ENCODE results near the gene FBXL7.

Gene FBXL7

DNA sequence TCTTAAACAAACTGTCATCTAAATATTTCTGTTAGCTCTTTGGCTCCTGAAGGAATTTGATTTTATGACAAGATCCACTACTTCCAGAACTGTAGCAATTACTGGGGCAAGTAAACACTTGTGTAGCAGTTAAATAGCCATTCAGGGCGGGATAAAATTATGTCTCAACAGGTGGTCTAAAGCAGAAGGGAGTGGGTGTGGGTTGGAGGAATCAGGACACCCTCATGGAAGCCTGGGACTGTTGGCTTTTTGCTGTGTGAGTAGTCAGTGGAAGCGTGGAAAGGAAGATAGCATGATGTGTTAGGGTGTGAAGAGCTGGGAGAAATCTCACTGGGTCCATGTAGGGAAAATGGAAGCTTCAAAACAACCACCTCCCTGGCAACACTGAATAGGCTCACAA is 127.1 kb downstream of the FBXL7 start:
- no peak overlapping the region for H3K4me3 ChIP-seq (ENCODE audit: low read depth, low read length)
- no peaks in the 10 kb centered on the region for H3K9me3 ChIP-seq (ENCODE audit: control insufficient read depth, insufficient read depth, low read length)
- no peaks in the 10 kb centered on the region for H3K27me3 ChIP-seq (ENCODE audit: control insufficient read depth, insufficient read depth, low read length)
- H3K9ac ChIP-seq (ENCODE audit: low read depth, low read length) = no peak overlapping the region
- no peaks in the 10 kb centered on the region for H3K4me1 ChIP-seq (ENCODE audit: control insufficient read depth, insufficient read depth, low read length)
- no peaks in the 10 kb centered on the region for H3K36me3 ChIP-seq (ENCODE audit: control insufficient read depth, insufficient read depth, low read length)

DNA sequence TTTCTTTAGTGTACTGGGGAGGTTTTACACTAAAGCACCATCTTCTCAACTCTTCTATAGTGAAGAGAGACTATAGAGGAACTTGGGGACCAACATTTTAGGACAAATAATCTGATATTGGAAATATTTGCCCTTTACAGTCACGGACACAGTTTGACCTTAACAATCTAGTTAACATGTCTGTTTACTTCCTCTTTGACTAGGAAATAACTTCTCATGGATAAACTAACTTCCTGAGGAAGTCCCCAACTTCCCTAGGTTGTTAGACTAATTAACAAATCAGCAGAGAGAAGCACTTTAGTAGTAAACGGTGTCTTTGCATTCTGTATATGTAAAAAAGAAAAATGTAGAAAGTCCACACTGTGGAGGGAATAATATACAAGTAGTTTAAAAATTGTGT is 127.7 kb downstream of the FBXL7 start:
- no peaks in the 10 kb centered on the region for H3K4me1 ChIP-seq (ENCODE audit: control insufficient read depth, insufficient read depth, low read length)
- H3K9ac ChIP-seq (ENCODE audit: low read depth, low read length) = no peak overlapping the region
- H3K36me3 ChIP-seq (ENCODE audit: control insufficient read depth, insufficient read depth, low read length) = no peaks in the 10 kb centered on the region
- no peaks in the 10 kb centered on the region for H3K27me3 ChIP-seq (ENCODE audit: control insufficient read depth, insufficient read depth, low read length)
- no peaks in the 10 kb centered on the region for H3K9me3 ChIP-seq (ENCODE audit: control insufficient read depth, insufficient read depth, low read length)
- no peak overlapping the region for H3K4me3 ChIP-seq (ENCODE audit: low read depth, low read length)

DNA sequence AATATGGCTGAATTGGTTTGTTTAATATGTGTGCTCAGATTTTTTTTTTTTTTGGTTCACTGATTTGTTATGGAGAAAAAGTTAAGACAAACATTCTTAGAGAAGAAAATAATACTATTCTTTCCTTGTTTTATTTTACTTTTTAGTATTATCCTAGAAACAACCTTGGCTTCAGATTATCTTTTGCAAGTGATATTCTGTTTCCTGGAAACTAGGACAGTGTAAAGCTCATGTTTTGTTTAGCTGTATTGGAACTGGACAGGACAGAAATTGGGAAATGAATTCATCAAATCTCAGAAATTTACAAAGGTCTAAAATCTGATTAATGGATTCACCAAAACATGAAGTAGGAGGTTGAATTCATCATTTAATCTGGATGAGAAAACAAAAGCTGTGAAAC is 130.5 kb downstream of the FBXL7 start:
- Histone ChIP-seq H3K27me3 (ENCODE audit: control insufficient read depth, insufficient read depth, low read length) (no peaks in the 10 kb centered on the region), H3K4me1 (ENCODE audit: control insufficient read depth, insufficient read depth, low read length) (no peaks in the 10 kb centered on the region), H3K4me3 (ENCODE audit: low read depth, low read length) (no peak overlapping the region), H3K36me3 (ENCODE audit: control insufficient read depth, insufficient read depth, low read length) (no peaks in the 10 kb centered on the region), H3K9ac (ENCODE audit: low read depth, low read length) (no peak overlapping the region), H3K9me3 (ENCODE audit: control insufficient read depth, insufficient read depth, low read length) (no peaks in the 10 kb centered on the region)

DNA sequence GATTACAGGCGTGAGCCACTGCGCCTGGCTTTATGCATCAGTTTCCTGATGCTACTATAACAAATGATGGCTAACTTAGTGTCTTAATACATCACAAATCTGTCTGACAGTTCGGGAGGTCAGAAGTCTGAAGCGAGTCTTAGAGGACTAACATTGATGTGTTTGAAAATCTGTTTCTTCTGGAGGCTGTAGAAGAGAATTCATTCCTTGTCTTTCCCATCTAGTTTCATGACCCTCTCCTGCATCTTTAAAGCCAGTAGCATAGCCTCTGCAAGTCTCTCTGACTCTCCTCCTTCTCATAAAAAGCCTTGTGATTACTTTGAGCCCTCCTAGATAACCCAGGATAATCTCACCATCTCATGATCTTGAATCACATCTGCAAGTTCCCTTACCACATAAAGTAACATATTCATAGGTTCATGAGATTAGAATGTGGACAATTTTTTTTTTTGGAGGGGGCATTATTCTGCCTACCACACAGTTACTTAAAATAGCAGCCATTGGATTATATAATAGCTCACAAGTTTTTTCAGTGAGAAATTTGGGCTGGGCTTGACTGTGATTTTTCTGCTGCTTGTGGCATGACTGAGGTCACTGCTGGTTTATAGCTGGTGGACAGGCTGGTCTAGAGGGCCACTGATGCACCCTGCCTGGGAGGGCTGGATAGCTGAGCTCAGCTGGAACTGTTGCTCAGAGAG is 134.8 kb downstream of the FBXL7 start:
- no peak overlapping the region for H3K9ac ChIP-seq (ENCODE audit: low read depth, low read length)
- no peaks in the 10 kb centered on the region for H3K27me3 ChIP-seq (ENCODE audit: control insufficient read depth, insufficient read depth, low read length)
- no peaks in the 10 kb centered on the region for H3K36me3 ChIP-seq (ENCODE audit: control insufficient read depth, insufficient read depth, low read length)
- H3K4me3 ChIP-seq (ENCODE audit: low read depth, low read length) = no peak overlapping the region
- no peaks in the 10 kb centered on the region for H3K4me1 ChIP-seq (ENCODE audit: control insufficient read depth, insufficient read depth, low read length)
- H3K9me3 ChIP-seq (ENCODE audit: control insufficient read depth, insufficient read depth, low read length) = no peaks in the 10 kb centered on the region

DNA sequence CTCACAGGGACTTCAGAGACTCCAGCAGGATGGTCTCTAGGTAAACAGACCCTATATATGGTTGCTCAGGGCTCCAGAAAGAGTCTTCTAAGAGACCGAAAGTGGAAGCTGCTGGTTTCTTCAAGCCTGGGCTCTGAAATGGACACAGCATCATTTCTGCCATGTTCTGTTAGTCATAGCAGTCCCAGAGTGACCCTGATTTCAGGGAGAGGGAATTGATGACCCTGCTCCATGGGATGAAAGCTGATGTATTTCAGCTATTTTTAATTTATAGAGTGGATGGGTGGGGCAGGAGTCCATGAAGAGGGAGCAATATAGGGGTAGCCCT is 135.3 kb downstream of the FBXL7 start:
- H3K9me3 ChIP-seq (ENCODE audit: control insufficient read depth, insufficient read depth, low read length) = no peaks in the 10 kb centered on the region
- no peaks in the 10 kb centered on the region for H3K27me3 ChIP-seq (ENCODE audit: control insufficient read depth, insufficient read depth, low read length)
- no peaks in the 10 kb centered on the region for H3K4me1 ChIP-seq (ENCODE audit: control insufficient read depth, insufficient read depth, low read length)
- no peak overlapping the region for H3K9ac ChIP-seq (ENCODE audit: low read depth, low read length)
- no peak overlapping the region for H3K4me3 ChIP-seq (ENCODE audit: low read depth, low read length)
- H3K36me3 ChIP-seq (ENCODE audit: control insufficient read depth, insufficient read depth, low read length) = no peaks in the 10 kb centered on the region

DNA sequence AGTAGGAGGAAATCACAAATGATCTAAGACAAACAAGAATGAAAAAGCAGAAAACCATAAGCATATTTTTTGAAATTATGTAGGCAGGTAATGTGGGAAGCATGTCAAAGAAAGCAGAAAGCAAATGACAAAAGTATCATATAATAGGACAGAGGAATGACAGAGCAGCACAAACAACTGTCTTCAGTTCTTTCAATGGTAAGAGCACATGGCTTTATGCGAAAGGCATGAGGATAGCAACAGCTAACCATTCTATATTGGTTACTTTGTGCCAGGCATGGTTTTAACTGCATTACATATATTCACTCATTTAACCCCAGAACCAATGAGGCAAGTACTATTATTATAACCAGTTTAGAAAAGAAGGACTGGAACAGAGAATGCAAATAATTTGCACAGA is 137.4 kb downstream of the FBXL7 start:
- H3K9ac ChIP-seq (ENCODE audit: low read depth, low read length) = no peak overlapping the region
- H3K4me1 ChIP-seq (ENCODE audit: control insufficient read depth, insufficient read depth, low read length) = no peaks in the 10 kb centered on the region
- no peaks in the 10 kb centered on the region for H3K9me3 ChIP-seq (ENCODE audit: control insufficient read depth, insufficient read depth, low read length)
- no peaks in the 10 kb centered on the region for H3K36me3 ChIP-seq (ENCODE audit: control insufficient read depth, insufficient read depth, low read length)
- no peaks in the 10 kb centered on the region for H3K27me3 ChIP-seq (ENCODE audit: control insufficient read depth, insufficient read depth, low read length)
- no peak overlapping the region for H3K4me3 ChIP-seq (ENCODE audit: low read depth, low read length)

DNA sequence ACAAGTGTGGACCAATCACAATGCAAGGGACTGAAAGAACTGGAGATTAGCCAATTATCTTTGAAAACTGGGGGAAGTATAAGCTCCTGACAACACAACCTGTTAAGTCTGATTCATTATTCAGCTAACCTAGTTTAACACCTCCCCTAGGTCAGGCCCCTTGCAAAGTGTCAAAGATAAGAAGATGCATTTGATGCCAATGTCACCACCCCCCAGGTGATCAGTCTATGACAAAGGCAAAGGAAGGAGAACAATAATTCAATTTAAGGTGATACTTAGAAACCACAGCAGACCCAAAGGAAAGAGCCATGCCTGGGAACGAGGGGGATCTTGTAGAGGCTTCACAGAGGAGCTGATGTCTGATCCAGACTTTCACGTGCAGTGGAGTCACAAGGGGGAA is 137.9 kb downstream of the FBXL7 start:
- Histone ChIP-seq H3K4me1 (ENCODE audit: control insufficient read depth, insufficient read depth, low read length) (no peaks in the 10 kb centered on the region), H3K9ac (ENCODE audit: low read depth, low read length) (no peak overlapping the region), H3K9me3 (ENCODE audit: control insufficient read depth, insufficient read depth, low read length) (no peaks in the 10 kb centered on the region), H3K27me3 (ENCODE audit: control insufficient read depth, insufficient read depth, low read length) (no peaks in the 10 kb centered on the region), H3K36me3 (ENCODE audit: control insufficient read depth, insufficient read depth, low read length) (no peaks in the 10 kb centered on the region), H3K4me3 (ENCODE audit: low read depth, low read length) (no peak overlapping the region)

DNA sequence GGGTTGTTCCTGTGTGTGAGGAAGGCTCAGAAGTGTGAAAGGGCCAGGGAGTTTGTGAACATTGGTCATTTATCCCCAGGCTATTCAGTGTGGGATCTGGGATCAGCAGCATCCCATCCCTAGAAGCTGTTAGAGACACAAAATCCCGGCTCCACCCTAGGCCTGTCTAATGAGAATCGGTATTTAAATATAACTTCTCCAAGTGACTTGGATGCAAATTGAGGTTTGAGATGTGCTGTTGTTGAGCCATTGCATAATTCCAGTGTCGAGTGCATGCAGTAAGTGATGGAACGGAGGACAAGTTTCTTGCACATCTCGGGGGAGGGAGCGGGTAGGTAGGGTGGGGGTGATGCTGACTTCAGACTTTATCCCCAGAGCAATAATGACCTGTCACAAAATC is 138.3 kb downstream of the FBXL7 start:
- no peaks in the 10 kb centered on the region for H3K9me3 ChIP-seq (ENCODE audit: control insufficient read depth, insufficient read depth, low read length)
- no peaks in the 10 kb centered on the region for H3K4me1 ChIP-seq (ENCODE audit: control insufficient read depth, insufficient read depth, low read length)
- no peaks in the 10 kb centered on the region for H3K36me3 ChIP-seq (ENCODE audit: control insufficient read depth, insufficient read depth, low read length)
- H3K27me3 ChIP-seq (ENCODE audit: control insufficient read depth, insufficient read depth, low read length) = no peaks in the 10 kb centered on the region
- H3K9ac ChIP-seq (ENCODE audit: low read depth, low read length) = no peak overlapping the region
- no peak overlapping the region for H3K4me3 ChIP-seq (ENCODE audit: low read depth, low read length)

DNA sequence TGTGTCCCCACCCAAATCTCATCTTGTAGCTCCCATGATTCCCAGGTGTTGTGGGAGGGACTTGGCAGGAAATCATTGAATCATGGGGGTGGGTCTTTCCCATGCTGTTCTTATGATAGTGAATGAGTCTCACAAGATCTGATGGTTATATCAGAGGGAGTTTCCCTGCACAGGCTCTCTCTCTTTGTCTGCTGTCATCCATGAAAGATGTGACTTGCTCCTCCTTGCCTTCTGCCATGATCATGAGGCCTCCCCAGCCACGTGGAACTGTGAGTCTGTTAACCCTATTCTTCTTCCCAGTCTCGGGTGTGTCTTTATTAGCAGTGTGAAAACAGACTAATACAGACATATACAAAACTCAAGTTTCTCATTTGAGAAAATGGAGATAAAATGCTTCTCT is 139.3 kb downstream of the FBXL7 start:
- H3K4me3 ChIP-seq (ENCODE audit: low read depth, low read length) = no peak overlapping the region
- H3K36me3 ChIP-seq (ENCODE audit: control insufficient read depth, insufficient read depth, low read length) = no peaks in the 10 kb centered on the region
- H3K9me3 ChIP-seq (ENCODE audit: control insufficient read depth, insufficient read depth, low read length) = no peaks in the 10 kb centered on the region
- peaks cover 6% of the 10 kb centered on the region for H3K4me1 ChIP-seq (ENCODE audit: control insufficient read depth, insufficient read depth, low read length)
- H3K27me3 ChIP-seq (ENCODE audit: control insufficient read depth, insufficient read depth, low read length) = no peaks in the 10 kb centered on the region
- no peak overlapping the region for H3K9ac ChIP-seq (ENCODE audit: low read depth, low read length)

DNA sequence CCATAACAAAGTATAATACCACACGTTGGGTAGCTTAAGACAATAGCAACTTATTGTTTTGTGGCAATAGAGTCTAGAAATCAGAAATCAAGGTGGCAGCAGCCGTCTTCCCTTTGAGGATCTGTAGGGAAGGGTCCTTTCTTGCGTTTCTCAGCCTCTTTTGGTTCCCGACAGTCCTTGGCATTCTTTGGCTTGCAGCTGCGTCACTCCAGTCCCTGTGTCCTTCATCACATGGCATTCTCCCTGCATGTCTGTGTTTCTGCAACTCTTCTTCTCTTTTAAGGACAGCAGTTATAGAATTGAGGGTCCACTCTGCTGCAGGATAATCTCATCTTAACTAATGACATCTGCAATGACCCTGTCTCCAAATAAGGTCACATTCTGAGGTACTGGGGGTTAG is 140.1 kb downstream of the FBXL7 start:
- H3K4me3 ChIP-seq (ENCODE audit: low read depth, low read length) = no peak overlapping the region
- H3K4me1 ChIP-seq (ENCODE audit: control insufficient read depth, insufficient read depth, low read length) = peaks cover 14% of the 10 kb centered on the region

DNA sequence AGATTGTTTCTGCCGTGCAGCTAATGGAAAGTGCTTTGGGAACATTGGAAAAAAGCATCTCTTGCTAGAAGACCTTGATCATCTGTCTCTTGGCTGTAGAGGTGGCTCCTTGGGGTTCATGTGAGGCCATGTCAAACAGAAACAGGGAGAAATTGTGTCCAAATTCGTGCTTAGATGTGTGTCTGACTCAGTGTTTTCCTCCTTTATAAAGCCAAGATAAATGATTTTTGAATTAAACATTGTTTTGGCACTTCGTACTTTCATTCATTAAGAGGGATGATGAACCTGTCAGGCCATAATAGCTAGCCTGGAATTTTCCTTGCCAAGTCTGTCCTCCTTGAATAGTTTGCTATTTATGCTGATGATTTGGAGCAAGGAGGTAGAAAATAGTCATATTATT is 143.8 kb downstream of the FBXL7 start:
- H3K9me3 ChIP-seq (ENCODE audit: control insufficient read depth, insufficient read depth, low read length) = no peaks in the 10 kb centered on the region
- no peaks in the 10 kb centered on the region for H3K36me3 ChIP-seq (ENCODE audit: control insufficient read depth, insufficient read depth, low read length)
- no peak overlapping the region for H3K4me3 ChIP-seq (ENCODE audit: low read depth, low read length)
- H3K9ac ChIP-seq (ENCODE audit: low read depth, low read length) = no peak overlapping the region
- no peaks in the 10 kb centered on the region for H3K27me3 ChIP-seq (ENCODE audit: control insufficient read depth, insufficient read depth, low read length)
- peaks cover 27% of the 10 kb centered on the region for H3K4me1 ChIP-seq (ENCODE audit: control insufficient read depth, insufficient read depth, low read length)

More for the DNA sequence above, 140.1 kb downstream of the FBXL7 start:
- Histone ChIP-seq H3K9ac (ENCODE audit: low read depth, low read length) (no peak overlapping the region), H3K36me3 (ENCODE audit: control insufficient read depth, insufficient read depth, low read length) (no peaks in the 10 kb centered on the region), H3K9me3 (ENCODE audit: control insufficient read depth, insufficient read depth, low read length) (no peaks in the 10 kb centered on the region), H3K27me3 (ENCODE audit: control insufficient read depth, insufficient read depth, low read length) (no peaks in the 10 kb centered on the region)

DNA sequence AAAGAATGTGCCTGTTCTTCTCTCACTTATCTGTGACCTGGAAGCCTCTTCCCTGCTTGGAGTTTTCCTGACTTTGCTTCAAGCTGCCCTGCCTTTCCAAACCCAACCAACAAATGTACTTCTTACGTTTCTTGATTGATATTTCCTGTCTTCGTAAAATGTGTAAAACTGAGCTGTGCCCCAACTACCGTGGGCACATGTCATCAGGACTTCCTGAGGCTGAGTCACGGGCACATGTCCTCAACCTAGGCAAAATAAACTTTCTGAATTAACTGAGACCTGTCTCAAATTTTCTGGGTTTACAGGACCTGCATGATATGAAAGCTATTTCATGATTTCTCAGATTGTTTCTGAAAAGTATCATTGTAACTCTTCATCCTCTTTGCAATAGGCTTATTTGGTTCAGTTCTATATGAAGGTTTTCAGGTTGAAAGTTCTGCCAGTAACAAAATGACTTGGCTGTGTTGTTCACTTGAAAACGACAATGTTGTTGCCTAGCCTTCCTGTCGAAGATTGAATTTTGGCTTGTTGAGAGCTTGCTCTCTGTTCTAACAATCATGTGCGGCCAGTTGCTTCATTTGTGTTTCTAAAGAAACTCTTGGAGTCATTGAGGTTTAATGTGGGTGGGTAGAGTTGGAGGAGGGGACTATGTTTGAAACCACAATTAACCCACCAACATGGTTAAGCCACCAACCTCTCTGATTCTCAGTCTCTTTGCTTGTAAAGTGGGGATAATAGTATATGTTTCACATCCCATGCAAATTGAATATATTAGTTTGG is 145.6 kb downstream of the FBXL7 start:
- Histone ChIP-seq H3K9me3 (ENCODE audit: control insufficient read depth, insufficient read depth, low read length) (no peaks in the 10 kb centered on the region), H3K27me3 (ENCODE audit: control insufficient read depth, insufficient read depth, low read length) (no peaks in the 10 kb centered on the region), H3K4me1 (ENCODE audit: control insufficient read depth, insufficient read depth, low read length) (peaks cover 27% of the 10 kb centered on the region), H3K36me3 (ENCODE audit: control insufficient read depth, insufficient read depth, low read length) (no peaks in the 10 kb centered on the region), H3K4me3 (ENCODE audit: low read depth, low read length) (no peak overlapping the region), H3K9ac (ENCODE audit: low read depth, low read length) (no peak overlapping the region)
